Stimulated activated CD4-positive, alpha-beta T cell treated with anti-CD3 and anti-CD28 coated beads, TNF-alpha, amount 100 ng/mL, for 24 hours (primary cell): ENCODE data around the gene MMP15.
"Not testable (repeated sequence)": the region's sequence is repeated elsewhere in the genome, so short reads cannot be mapped to it uniquely, and the experiment has no call there.

Experiments used
- DNase-seq, 3 experiments: peaks; one replicate each; pipeline ENCODE4 v3.0.0-alpha.2; 2020; ENCODE audit warnings: low read depth in 3 of 3

MMP15 gene

GRCh38 chr16:58049232-58050185 is 24.0 kb downstream of the MMP15 start:
- no peak for DNase-seq

DNA sequence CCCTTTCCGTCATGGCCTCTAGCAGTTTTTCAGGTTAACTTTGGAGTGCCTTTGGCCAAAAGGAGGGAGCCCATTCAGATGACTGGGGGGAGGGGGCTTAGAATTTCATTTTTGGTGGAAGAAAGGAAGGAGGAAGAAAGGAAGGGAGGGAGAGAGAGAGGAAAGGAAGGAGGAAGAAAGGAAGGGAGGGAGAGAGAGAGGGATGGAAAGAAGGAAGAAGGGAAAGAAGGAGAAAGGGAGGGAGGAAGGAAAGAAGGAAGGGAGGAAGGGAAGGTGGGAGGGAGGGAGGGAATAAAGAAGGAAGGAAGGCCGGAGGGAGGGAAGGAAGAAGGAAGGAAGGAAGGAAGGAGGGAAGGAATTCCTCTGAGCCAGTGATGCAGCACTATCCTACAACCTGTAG is 25.7 kb downstream of the MMP15 start:
- DNase-seq: no peak

GRCh38 chr16:58051821-58052603 is 26.5 kb downstream of the MMP15 start:
- DNase-seq: no peak

DNA sequence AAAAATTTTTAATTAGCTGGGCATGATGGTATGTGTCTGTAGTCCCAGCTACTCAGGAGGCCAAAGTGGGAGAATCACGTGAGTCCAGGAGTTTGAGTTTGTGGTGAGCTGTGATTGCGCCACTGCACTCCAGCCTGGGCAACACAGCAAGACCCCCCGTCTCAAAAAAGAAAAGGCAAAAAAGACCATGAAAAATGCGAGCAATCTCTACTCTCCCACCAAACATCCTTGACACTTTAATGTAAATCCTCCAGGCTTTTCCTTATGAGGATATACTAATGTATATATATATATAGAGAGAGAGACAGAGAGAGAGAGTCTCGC is 28.1 kb downstream of the MMP15 start:
- no peak for DNase-seq

DNA sequence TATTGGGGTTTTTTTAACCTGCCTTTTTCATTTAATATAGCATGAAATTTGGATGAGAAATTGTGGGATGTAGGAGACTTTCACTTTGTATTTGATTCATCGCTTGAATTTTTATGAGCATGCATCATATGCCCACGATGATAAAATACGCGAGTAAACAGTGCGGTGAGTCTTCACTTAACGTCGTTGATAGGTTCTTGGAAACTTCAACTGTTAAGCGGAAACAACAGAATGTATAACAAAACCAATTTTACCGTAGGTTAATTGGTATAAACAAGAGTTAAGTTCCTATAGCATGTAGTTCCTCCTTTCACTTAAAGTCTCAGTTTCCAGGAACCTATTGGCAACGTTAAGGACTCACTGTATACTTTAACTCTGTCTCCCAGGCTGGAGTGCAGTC is 28.7 kb downstream of the MMP15 start:
- DNase-seq: no peak

- no peak for DNase-seq
These were observed 31.0 kb downstream of the MMP15 start for GRCh38 chr16:58056580-58056979.

DNA sequence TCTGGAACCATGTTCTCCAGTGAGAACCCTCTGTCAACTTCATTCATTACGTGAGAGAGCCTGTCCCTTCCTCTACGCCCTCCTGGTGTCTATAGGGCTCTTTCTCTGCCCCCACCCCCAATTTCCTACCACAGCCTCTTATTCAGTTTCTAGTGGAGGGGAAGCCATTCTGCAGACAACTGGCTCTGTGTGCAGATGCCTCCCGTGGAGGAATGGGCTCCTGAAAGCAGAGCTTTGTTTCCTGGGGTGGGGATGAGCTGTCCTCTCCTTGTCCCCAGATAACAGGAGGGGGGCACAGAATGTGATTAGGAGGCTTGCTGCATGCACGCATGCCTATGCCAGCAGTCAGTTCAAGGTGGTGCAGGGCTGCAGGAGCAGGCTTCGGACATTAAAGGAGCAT is 31.6 kb downstream of the MMP15 start:
- DNase-seq: no peak

DNA sequence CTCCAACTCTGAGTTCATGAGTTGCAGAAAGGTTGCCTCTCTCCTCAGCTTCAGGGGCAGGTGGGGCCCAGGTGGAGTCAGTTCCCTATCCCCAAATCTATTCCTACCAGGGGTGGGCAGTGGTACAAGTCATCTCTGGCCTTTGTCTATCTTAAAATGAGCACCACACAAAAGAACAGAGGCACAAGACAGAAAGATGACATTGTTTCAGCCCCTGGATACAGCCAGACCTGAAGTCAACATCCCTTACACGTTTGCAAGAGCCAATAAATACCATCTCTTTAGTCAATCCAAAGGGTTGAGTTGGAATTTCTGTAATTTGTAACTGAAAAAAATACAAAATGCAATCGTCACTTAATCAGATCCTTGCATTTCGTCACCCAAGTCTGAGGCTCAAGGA is 32.2 kb downstream of the MMP15 start:
- DNase-seq: no peak

DNA sequence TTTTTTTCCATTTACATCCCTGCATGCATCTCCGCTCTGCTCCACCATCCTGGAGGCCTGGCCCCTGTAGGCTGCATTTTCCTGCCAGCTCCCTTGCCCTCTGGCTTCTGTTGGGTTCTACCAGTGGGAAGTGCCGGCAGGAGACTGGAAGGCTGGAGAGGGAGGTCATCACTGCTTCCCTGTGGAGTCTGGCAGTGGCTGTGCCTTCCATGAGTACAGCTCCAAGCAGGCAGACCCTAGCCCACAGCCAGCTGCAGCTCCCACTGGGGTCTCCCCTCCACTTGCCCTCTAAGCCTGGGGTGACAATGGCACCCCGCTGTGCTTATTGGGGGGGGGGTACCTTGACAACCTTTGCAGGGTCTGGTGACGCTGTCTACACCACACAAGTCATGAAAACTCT is 37.3 kb downstream of the MMP15 start:
- no peak for DNase-seq

DNA sequence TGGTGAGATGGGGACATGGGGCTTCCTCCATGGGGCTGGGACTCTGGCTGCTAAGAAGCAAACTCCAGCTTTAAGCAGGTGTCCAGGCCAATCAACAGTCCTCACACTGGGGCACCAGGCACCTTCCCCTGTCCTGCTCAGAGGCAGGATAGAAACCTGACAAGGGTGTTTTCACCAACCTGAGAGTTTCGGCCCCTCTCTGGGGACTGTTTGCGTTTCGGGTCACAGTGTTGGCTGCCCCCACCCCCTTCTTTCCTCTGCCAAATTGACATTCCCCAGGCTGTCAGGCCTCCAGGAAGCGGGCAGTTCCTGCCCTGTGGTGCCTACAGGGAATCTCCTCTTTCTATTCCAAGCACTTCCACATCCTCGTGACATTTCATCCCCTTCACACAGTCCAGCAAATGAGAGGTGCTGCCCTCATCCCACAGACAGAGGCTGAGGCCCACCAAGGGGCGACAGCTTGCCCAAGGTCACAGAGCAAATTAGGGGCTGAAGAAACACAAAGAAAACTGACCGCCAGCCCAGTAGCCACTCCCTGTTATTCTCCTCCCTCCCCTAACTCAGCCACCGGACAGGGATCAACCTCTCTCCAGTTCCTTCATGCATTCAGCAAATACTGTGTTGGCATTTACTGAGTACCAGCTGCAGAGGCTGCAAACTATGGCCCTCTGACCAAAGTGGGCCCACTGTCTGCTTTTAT is 38.0 kb downstream of the MMP15 start:
- no peak for DNase-seq

- no peak for DNase-seq
These were observed 45.0 kb downstream of the MMP15 start for GRCh38 chr16:58070585-58070984.

GRCh38 chr16:58072134-58072533 is 46.6 kb downstream of the MMP15 start:
- not testable (repeated sequence) for DNase-seq

GRCh38 chr16:58073086-58073485 is 47.5 kb downstream of the MMP15 start:
- DNase-seq: not testable (repeated sequence)

DNA sequence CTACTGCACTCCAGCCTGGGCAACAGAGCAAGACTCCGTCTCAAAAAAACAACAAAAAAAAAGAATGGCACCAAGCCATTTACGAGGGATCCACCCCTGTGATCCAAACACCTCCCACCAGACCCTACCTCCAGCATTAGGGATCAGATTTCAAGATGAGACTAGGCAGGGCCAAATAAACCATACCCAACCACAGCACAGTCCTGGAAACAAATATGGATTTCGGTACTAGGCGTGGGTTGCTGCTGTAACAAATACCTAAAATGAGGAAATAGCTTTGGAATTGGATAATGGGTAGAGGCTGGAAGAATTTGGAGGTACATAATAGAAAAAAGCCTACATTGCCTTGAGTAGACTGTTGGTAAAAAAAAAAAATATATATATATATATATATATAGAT is 49.1 kb downstream of the MMP15 start:
- DNase-seq: no peak

- no peak for DNase-seq
These were observed 51.0 kb downstream of the MMP15 start for GRCh38 chr16:58076514-58076913.

- no peak for DNase-seq
These were observed 52.2 kb downstream of the MMP15 start for GRCh38 chr16:58077796-58078195.

DNA sequence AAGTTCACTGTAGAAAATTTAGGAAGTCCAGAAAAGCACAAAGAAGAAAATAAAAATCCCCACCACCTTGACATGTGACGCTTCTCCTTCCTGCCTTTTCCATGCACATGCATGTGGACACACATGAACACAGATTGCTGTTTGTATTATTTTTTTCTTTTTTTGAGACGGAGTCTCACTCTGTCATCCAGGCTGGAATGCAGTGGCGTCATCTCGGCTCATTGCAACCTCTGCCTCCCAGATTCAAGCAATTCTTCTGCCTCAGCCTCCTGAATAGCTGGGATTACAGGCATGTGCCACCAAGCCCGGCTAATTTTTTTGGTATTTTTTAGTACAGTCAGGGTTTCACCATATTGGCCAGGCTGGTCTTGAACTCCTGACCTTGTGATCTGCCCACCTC is 55.1 kb downstream of the MMP15 start:
- DNase-seq: not testable (repeated sequence)

DNA sequence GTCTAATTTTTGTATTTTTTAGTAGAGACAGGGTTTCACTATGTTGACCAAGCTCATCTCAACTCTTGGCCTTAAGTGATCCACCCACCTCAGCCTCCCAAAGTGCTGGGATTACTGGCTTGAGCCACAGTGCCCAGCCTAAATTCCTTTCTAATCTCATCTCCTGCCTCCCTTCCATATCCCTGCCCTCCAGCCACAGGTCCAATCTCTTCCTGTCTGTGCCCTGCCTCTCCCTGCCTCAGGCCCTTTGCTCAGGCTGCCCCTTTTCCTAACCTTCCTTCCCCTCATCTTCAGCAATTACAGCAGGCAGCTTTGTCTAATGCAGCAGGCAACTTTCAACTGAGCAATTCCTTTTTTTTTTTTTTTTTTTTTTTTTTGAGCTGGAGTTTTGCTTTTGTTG is 56.8 kb downstream of the MMP15 start:
- DNase-seq: no peak

DNA sequence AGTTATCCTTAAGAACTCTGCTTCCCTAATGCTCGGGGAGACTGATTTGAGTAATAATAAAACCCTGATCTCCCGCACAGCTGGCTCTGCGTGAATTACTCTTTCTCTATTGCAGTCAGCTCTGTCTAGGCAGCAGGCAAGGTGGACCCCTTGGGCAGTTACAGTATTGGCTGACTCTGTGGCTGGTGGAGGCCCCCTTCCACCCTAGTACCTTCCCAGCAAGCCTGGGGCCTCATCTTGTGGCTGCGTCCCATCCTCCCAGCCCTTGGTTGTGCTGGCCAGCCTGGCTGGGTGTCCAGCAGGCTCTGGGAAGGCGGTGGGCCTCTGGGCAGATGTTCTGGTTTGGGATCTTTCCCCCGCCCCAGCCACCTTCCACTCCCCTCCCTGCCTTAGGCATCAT is 59.1 kb downstream of the MMP15 start:
- no peak for DNase-seq

GRCh38 chr16:58085171-58085570 is 59.6 kb downstream of the MMP15 start:
- DNase-seq: no peak

- no peak for DNase-seq
These were observed 60.2 kb downstream of the MMP15 start for GRCh38 chr16:58085584-58086251.
